Ectodermal cell (in vitro differentiated cells): ENCODE measurements around the gene SP100.
"Not testable (repeated sequence)": the region's sequence is repeated elsewhere in the genome, so short reads cannot be mapped to it uniquely, and the experiment has no call there.

Source experiments
- H3K27ac ChIP-seq: 2 replicates; pipeline ENCODE4 v1.7.0; 2013; ENCODE audit warnings: mild to moderate bottlenecking, low read depth, low read length; ENCODE audit not compliant: insufficient read depth, poor library complexity, severe bottlenecking
- H3K27me3 ChIP-seq: 2 replicates; pipeline ENCODE4 v1.7.0; 2013; ENCODE audit warnings: mild to moderate bottlenecking, low read length; ENCODE audit not compliant: insufficient read depth, control insufficient read depth, poor library complexity, severe bottlenecking
- H3K36me3 ChIP-seq: one replicate; pipeline ENCODE4 v1.7.0; 2013; ENCODE audit warnings: low read length; ENCODE audit not compliant: control insufficient read depth, insufficient read depth
- H3K4me1 ChIP-seq: one replicate; pipeline ENCODE4 v1.7.0; 2013; ENCODE audit warnings: low read length; ENCODE audit not compliant: control insufficient read depth, insufficient read depth
- H3K4me3 ChIP-seq: 2 replicates; pipeline ENCODE4 v1.7.0; 2013; ENCODE audit warnings: low read depth, low read length, control low read depth; ENCODE audit not compliant: insufficient read depth
- H3K9me3 ChIP-seq: 2 replicates; pipeline ENCODE4 v1.7.0; 2013; ENCODE audit warnings: mild to moderate bottlenecking, low read length, moderate library complexity; ENCODE audit not compliant: control insufficient read depth
- WGBS, 2 experiments: methylation state at CpG; one replicate each; pipeline ENCODE4 v1.1.7; 2013; ENCODE audit warnings: missing lambda C conversion rate in 2 of 2; 5-methylcytosine and 5-hydroxymethylcytosine counted together

Gene SP100

DNA sequence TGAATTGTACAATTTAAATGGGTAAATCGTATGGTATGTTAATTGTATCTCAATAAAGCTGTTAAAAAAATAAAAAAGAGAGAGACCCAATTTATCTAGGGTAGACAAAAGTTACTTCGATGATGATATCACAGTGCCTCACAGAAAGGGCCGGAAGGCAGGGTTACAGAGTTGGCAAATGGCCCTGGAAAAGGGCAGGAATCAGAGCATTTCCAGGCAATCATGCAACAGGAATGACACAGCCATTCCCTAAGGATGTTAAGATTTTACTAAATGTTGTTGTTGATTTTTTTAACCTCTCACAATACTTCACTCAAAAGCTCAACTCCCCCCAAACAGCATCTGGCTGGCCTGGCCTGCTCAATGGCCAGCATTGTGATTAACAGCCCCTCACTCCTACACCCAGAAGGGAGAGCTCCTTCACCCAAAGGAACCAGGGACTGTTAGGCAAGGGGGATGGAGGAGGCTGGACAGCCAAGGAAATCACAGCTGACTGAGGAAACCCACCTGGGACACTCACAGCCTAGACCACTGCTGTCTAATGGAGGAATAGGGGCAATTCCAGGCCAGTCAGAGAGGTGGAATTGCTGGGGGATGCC, 7.7 kb upstream of the SP100 start:
- no peaks in the 10 kb centered on the region for H3K36me3 ChIP-seq
- H3K27ac ChIP-seq: no peak overlapping the region
- peaks cover 26% of the 10 kb centered on the region for H3K27me3 ChIP-seq
- no peaks in the 10 kb centered on the region for H3K4me1 ChIP-seq
- WGBS, 2 experiments: 90 to 95% methylated on average over 2 to 3 of the region's 3 CpGs
- no peaks in the 10 kb centered on the region for H3K9me3 ChIP-seq
- no peak overlapping the region for H3K4me3 ChIP-seq

DNA sequence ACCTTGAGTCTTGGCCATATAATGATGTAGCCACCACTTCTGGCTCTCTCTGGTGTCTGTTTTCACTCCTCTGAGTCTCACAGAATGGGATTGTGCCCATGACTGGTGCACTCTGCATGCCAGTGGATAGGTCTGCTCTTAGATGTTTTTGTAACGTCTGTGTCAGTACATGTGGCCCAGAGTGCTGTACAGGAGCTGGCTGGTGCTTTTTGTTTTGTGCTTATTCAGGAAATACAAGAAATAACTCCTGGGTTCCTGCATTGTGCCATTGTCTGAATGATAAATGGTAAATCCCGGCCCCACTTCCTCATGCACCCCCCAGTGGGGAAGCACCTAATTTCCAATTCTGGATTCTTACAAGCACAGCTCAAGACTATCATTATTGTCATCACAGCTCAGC, 6.7 kb upstream of the SP100 start:
- H3K27ac ChIP-seq, H3K9me3 ChIP-seq, H3K36me3 ChIP-seq, H3K4me1 ChIP-seq, H3K4me3 ChIP-seq: not testable (repeated sequence)
- peaks cover 26% of the 10 kb centered on the region for H3K27me3 ChIP-seq
- WGBS, 2 experiments: 77 to 94% methylated on average over 2 of the region's 2 CpGs

GRCh38 chr2:230410263-230410662, 5.7 kb upstream of the SP100 start:
- Histone ChIP-seq H3K4me1 (no peaks in the 10 kb centered on the region), H3K27ac (no peak overlapping the region), H3K9me3 (no peaks in the 10 kb centered on the region), H3K36me3 (no peaks in the 10 kb centered on the region), H3K4me3 (no peak overlapping the region), H3K27me3 (peaks cover 26% of the 10 kb centered on the region)
- 91 to 92% methylated on average over 1 of the region's 1 CpG for WGBS, 2 experiments

DNA sequence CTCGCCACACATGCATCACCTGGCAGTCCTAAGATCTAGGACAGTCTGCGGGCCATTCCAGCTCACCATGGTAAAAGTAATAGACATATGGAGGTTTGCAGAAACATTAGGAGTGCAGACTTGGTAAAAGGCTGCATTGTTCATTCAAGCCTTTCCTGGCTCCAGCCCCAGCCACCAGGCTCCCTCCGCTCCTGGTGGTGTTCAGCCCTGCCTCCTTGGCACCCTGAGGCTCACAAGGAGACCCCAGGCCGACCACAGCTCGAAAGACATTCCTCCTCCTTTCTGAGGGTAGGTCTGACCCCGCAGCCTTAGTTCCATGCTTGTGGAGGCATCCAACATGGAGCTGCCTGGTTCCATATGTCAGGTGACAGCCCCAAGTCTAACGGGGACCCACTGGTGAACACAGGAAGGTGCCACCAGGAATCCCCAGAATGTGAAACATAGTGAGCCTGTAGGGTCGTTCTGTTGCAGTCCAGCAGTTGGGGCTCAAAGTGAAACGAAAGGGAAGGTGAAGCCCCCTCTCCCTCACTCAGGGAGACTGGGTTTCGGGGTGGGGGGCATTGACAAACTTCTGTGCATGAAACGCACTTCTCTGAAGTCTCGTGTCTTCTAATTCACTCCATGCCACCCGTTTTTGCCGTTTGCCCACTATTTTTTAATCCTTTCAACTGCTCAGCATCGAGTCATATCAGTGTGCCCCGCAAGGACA, 5.0 kb upstream of the SP100 start:
- Histone ChIP-seq H3K9me3 (no peaks in the 10 kb centered on the region), H3K27ac (no peak overlapping the region), H3K4me3 (peak overlapping the region; percentile 51), H3K4me1 (no peaks in the 10 kb centered on the region), H3K36me3 (no peaks in the 10 kb centered on the region), H3K27me3 (peaks cover 26% of the 10 kb centered on the region)
- WGBS, 2 experiments: 76 to 81% methylated on average over 16 of the region's 16 CpGs

GRCh38 chr2:230411570-230412370, 4.2 kb upstream of the SP100 start:
- Histone ChIP-seq H3K9me3 (no peaks in the 10 kb centered on the region), H3K27me3 (peaks cover 26% of the 10 kb centered on the region), H3K4me3 (peak overlapping the region; percentile 51), H3K27ac (no peak overlapping the region), H3K4me1 (no peaks in the 10 kb centered on the region), H3K36me3 (no peaks in the 10 kb centered on the region)
- WGBS, 2 experiments: 5 to 6% methylated on average over 57 of the region's 57 CpGs

GRCh38 chr2:230412371-230412711, 3.7 kb upstream of the SP100 start:
- H3K36me3 ChIP-seq: no peaks in the 10 kb centered on the region
- WGBS, 2 experiments: 95 to 99% methylated on average over 3 of the region's 3 CpGs
- H3K27ac ChIP-seq: no peak overlapping the region
- peak overlapping the region; percentile 51 for H3K4me3 ChIP-seq
- peaks cover 26% of the 10 kb centered on the region for H3K27me3 ChIP-seq
- H3K9me3 ChIP-seq: no peaks in the 10 kb centered on the region
- no peaks in the 10 kb centered on the region for H3K4me1 ChIP-seq

- Histone ChIP-seq H3K9me3 (no peaks in the 10 kb centered on the region), H3K27me3 (peaks cover 26% of the 10 kb centered on the region), H3K4me3 (no peak overlapping the region), H3K4me1 (no peaks in the 10 kb centered on the region), H3K27ac (no peak overlapping the region), H3K36me3 (no peaks in the 10 kb centered on the region)
- 92 to 96% methylated on average over 9 of the region's 9 CpGs for WGBS, 2 experiments
Observed at GRCh38 chr2:230412846-230413245, 3.2 kb upstream of the SP100 start.

DNA sequence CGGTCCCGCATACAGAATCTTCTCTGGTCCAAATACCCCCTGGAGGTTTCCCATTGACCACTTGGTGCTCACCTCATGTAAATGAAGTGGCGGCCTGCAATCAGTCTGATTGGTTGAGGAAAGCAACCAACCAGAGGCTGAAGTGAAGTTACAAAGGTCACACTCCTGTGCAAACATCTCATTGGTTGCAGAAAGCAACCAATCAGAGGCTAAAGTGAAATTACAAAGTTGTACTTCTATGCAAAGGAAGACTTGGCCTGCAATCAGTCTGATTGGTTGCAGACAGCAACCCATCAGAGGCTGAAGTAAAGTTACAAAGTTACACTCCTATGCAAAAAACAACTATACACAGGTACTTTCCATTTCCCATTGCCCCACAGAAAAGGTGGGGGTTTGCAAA, 2.5 kb upstream of the SP100 start:
- no peak overlapping the region for H3K27ac ChIP-seq
- WGBS, 2 experiments: 95 to 98% methylated on average over 3 of the region's 3 CpGs

DNA sequence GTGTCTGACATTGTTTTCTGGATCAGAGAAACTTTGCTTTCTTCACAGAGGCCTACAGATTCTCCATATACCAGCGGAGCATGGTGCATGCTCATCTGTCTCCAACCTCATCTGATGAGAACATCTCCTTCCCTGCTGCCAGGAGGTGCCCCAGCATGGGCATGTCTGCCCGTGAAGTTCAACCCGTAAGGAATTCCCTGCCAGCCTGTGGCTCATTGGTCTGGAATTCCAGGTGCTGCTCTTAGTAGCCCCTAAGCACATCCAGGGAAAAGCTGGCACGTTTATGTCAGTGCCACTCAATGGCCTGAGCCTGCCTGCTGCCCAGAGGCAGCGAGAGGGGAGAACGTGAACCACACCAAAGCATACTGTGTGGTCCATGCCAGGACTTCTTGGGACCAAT, 1.7 kb upstream of the SP100 start:
- Histone ChIP-seq H3K9me3 (no peaks in the 10 kb centered on the region), H3K4me3 (no peak overlapping the region), H3K27me3 (peaks cover 26% of the 10 kb centered on the region), H3K27ac (no peak overlapping the region), H3K4me1 (no peaks in the 10 kb centered on the region), H3K36me3 (no peaks in the 10 kb centered on the region)
- WGBS, 2 experiments: 91 to 94% methylated on average over 6 of the region's 6 CpGs

More for the DNA sequence above, 2.5 kb upstream of the SP100 start:
- Histone ChIP-seq H3K4me1 (no peaks in the 10 kb centered on the region), H3K9me3 (no peaks in the 10 kb centered on the region), H3K27me3 (peaks cover 26% of the 10 kb centered on the region), H3K36me3 (no peaks in the 10 kb centered on the region), H3K4me3 (no peak overlapping the region)

- Histone ChIP-seq H3K36me3 (no peaks in the 10 kb centered on the region), H3K9me3 (no peaks in the 10 kb centered on the region), H3K27me3 (peaks cover 5% of the 10 kb centered on the region), H3K27ac (no peak overlapping the region), H3K4me1 (no peaks in the 10 kb centered on the region), H3K4me3 (no peak overlapping the region)
- 91 to 93% methylated on average over 2 of the region's 4 CpGs for WGBS, 2 experiments
Observed at GRCh38 chr2:230417436-230417835, 1.4 kb downstream of the SP100 start.
